GM18526 (cell line): Measurements from ENCODE around the gene GATAD2A.
A peak's percentile ranks its signal among the peaks of the same experiment; 100 is the strongest.

ENCODE experiments used
- POLR2A ChIP-seq: IDR thresholded peaks from 3 replicates; pipeline ENCODE4 v1.6.1; 2011; ENCODE audit not compliant: insufficient read length; ENCODE audit errors: extremely low read depth

Gene GATAD2A

GRCh38 chr19:19514881-19515641, 109.6 kb downstream of the GATAD2A start, which contains the start of gene TSSK6:
Gene TSSK6, minus strand, starts transcription at chr19:19515548. Its CDS starts 121 bp downstream, at chr19:19515427.
- TF ChIP-seq POLR2A = no peak

GRCh38 chr19:19515642-19516519, 110.4 kb downstream of the GATAD2A start, which contains the start of gene NDUFA13:
Gene NDUFA13, plus strand, starts transcription at chr19:19516225. Its CDS starts 14 bp downstream, at chr19:19516239.
- TF ChIP-seq POLR2A = peak; percentile 92

GRCh38 chr19:19517235-19517619, 111.8 kb downstream of the GATAD2A start:
- no peak for TF ChIP-seq POLR2A

- no peak for TF ChIP-seq POLR2A
Observed at GRCh38 chr19:19520989-19521388, 115.5 kb downstream of the GATAD2A start.

- TF ChIP-seq POLR2A = no peak
Observed at GRCh38 chr19:19523177-19523576, 117.7 kb downstream of the GATAD2A start.

GRCh38 chr19:19524053-19524452, 118.6 kb downstream of the GATAD2A start:
- no peak for TF ChIP-seq POLR2A

- no peak for TF ChIP-seq POLR2A
Observed at GRCh38 chr19:19525611-19526380, 120.3 kb downstream of the GATAD2A start.

GRCh38 chr19:19526581-19527370, 121.3 kb downstream of the GATAD2A start:
- no peak for TF ChIP-seq POLR2A

GRCh38 chr19:19527371-19527656, 121.8 kb downstream of the GATAD2A start:
- no peak for TF ChIP-seq POLR2A

- TF ChIP-seq POLR2A = no peak
Observed at GRCh38 chr19:19527674-19528625, 122.5 kb downstream of the GATAD2A start.

- no peak for TF ChIP-seq POLR2A
Observed at GRCh38 chr19:19528721-19529490, 123.4 kb downstream of the GATAD2A start, which contains the start of gene YJEFN3. Gene YJEFN3, plus strand, starts transcription at chr19:19528911. Its CDS starts 22 bp downstream, at chr19:19528933.

GRCh38 chr19:19529783-19530422, 124.4 kb downstream of the GATAD2A start:
- TF ChIP-seq POLR2A = no peak
